Upper lobe of left lung (tissue), 4 donors: ENCODE data around the gene FOSL2.

ENCODE experiments used
- CTCF ChIP-seq, 6 experiments: fragments of 450-650 bp in 4 of 6; fragments of 200-600 bp in 2 of 6; sonication (generic) in 2 of 6; IDR thresholded peaks; one replicate each; pipeline ENCODE4 v1.5.1; 2016 to 2019; ENCODE audit warnings: antibody characterized with exemption in 6 of 6
- EP300 ChIP-seq, 4 donors: sonication (generic); formaldehyde crosslinking; IDR thresholded peaks; one replicate each; pipeline ENCODE4 v1.5.1; 2017; ENCODE audit warnings: antibody characterized with exemption in 4 of 4, control low read depth in 2 of 4
- POLR2A ChIP-seq, 4 donors: fragments of 450-650 bp; IDR thresholded peaks; one replicate each; pipeline ENCODE4 v1.5.1; 2016 to 2017; ENCODE audit warnings: antibody characterized with exemption in 4 of 4, mild to moderate bottlenecking in 2 of 4

GRCh38 chr2:28398101-28398834 lies 5.6 kb downstream of the FOSL2 start:
- TF ChIP-seq CTCF (IDR thresholded peaks at IDR 0.05) = no peak
- peak in 1 of 4 donors; percentile 2 for TF ChIP-seq POLR2A (IDR thresholded peaks at IDR 0.05)
- TF ChIP-seq EP300 (IDR thresholded peaks at IDR 0.05) = no peak
